CD8-positive, alpha-beta memory T cell (primary cell): Measurements from ENCODE around the gene ZNF483. TPM values are rescaled to one million over a fixed set of nuclear protein-coding genes. Genes with fewer than 3 reads are reported as not detected.
A peak's percentile ranks its signal among the peaks of the same experiment; 100 is the strongest.

ENCODE experiments used
- CTCF ChIA-PET: fragments of 350-600 bp; sonication (Branson Sonifier 250); formaldehyde crosslinking; loops from one replicate; lab custom pipeline; 2021; ENCODE audit warnings: antibody characterized with exemption; lab: Charles Lee
- POLR2A ChIA-PET: fragments of 350-600 bp; sonication (Branson Sonifier 250); formaldehyde crosslinking; loops from one replicate; lab custom pipeline; 2021; ENCODE audit warnings: antibody characterized with exemption; lab: Charles Lee
- DNase-seq, 5 donors: peaks; one replicate each; pipeline versions ENCODE4 v3.0.0 to v3.0.0-alpha.2; 2020 to 2022; ENCODE audit warnings: mixed read lengths in 1 of 5
- H3K27ac ChIP-seq: one replicate; pipeline ENCODE4 v1.7.0; 2013; ENCODE audit warnings: low read depth, mild to moderate bottlenecking, low read length, moderate library complexity
- H3K27me3 ChIP-seq: 2 replicates; pipeline ENCODE4 v1.7.0; 2013; ENCODE audit warnings: low read length, mild to moderate bottlenecking; ENCODE audit not compliant: insufficient read depth, poor library complexity, severe bottlenecking
- H3K36me3 ChIP-seq: 2 replicates; pipeline ENCODE4 v1.7.0; 2013; ENCODE audit warnings: mild to moderate bottlenecking, low read length, moderate library complexity; ENCODE audit not compliant: insufficient read depth
- H3K4me1 ChIP-seq: 2 replicates; pipeline ENCODE4 v1.7.0; 2013; ENCODE audit warnings: mild to moderate bottlenecking, low read length, moderate library complexity; ENCODE audit not compliant: insufficient read depth
- H3K4me3 ChIP-seq: 2 replicates; pipeline ENCODE4 v1.7.0; 2013; ENCODE audit warnings: mild to moderate bottlenecking, low read length
- H3K9me3 ChIP-seq: 2 replicates; pipeline ENCODE4 v1.7.0; 2013; ENCODE audit warnings: mild to moderate bottlenecking, low read length
- H3K27ac Mint-ChIP-seq, 8 donors: one replicate each; pipeline ENCODE4 v1.8.0; 2020 to 2021; ENCODE audit warnings: mixed read lengths in 8 of 8, mild to moderate bottlenecking in 6 of 8, inconsistent platforms in 3 of 8, moderate library complexity in 3 of 8
- H3K27me3 Mint-ChIP-seq, 2 donors: one replicate each; pipeline ENCODE4 v1.8.0; 2020 to 2021; ENCODE audit warnings: mixed read lengths in 2 of 2, mild to moderate bottlenecking in 1 of 2, moderate library complexity in 1 of 2
- H3K36me3 Mint-ChIP-seq, 3 donors: one replicate each; pipeline ENCODE4 v1.8.0; 2020 to 2021; ENCODE audit warnings: mixed read lengths in 3 of 3, inconsistent platforms in 1 of 3, mild to moderate bottlenecking in 1 of 3
- H3K4me1 Mint-ChIP-seq, 3 donors: one replicate each; pipeline ENCODE4 v1.8.0; 2020 to 2021; ENCODE audit warnings: mixed read lengths in 3 of 3, inconsistent platforms in 1 of 3, mild to moderate bottlenecking in 1 of 3
- H3K4me3 Mint-ChIP-seq, 7 donors: one replicate each; pipeline ENCODE4 v1.8.0; 2020 to 2021; ENCODE audit warnings: mixed read lengths in 7 of 7, mild to moderate bottlenecking in 6 of 7, moderate library complexity in 4 of 7, inconsistent platforms in 2 of 7
- H3K9me3 Mint-ChIP-seq, 5 donors: one replicate each; pipeline ENCODE4 v1.8.0; 2020 to 2022; ENCODE audit warnings: mixed read lengths in 5 of 5, mild to moderate bottlenecking in 3 of 5, moderate library complexity in 2 of 5, inconsistent platforms in 1 of 5
- polyA plus RNA-seq: library from polyadenylated mRNA; unstranded; fragments of 300-500 nt; fragmentation: Illumina TruSeq; gene quantifications from one replicate; pipeline ENCODE4 v1.2.3, GENCODE V29; 2021
- total RNA-seq, 2 experiments: library from RNA; stranded (reverse); gene quantifications; one replicate each; pipeline ENCODE4 v1.2.3, GENCODE V29; 2021

ZNF483 gene
- total and polyA plus RNA-seq, 3 experiments from 2014 or later: 2.7 to 5.4 (median 2.8) TPM

- Histone ChIP-seq H3K9me3 (no peaks in the 10 kb centered on the region), H3K27ac (no peak overlapping the region), H3K4me3 (no peak overlapping the region), H3K27me3 (no peaks in the 10 kb centered on the region), H3K4me1 (no peaks in the 10 kb centered on the region), H3K36me3 (no peaks in the 10 kb centered on the region)
- Mint-ChIP-seq H3K36me3 (no peaks in the 10 kb centered on the region), H3K4me3 (no peak overlapping the region), H3K27me3 (peaks cover 3 to 4% of the 10 kb centered on the region in 2 donors), H3K9me3 (no peaks in the 10 kb centered on the region), H3K4me1 (no peaks in the 10 kb centered on the region), H3K27ac (no peak overlapping the region)
- DNase-seq: no peak
- POLR2A ChIA-PET: no interaction called here
- CTCF ChIA-PET: no interaction called here
Observed at GRCh38 chr9:111588846-111589245, 63.9 kb downstream of the ZNF483 start.

- peaks cover 9% of the 10 kb centered on the region for H3K27me3 ChIP-seq
- Mint-ChIP-seq H3K27me3 (peaks cover 39 to 65% of the 10 kb centered on the region in 2 donors), H3K4me3 (peak overlapping the region; percentile 85 to 92 (median 88)), H3K27ac (peak overlapping the region in 1 of 8 donors; percentile 64), H3K9me3 (no peaks in the 10 kb centered on the region), H3K36me3 (no peaks in the 10 kb centered on the region), H3K4me1 (peaks cover 17 to 29% (median 26%) of the 10 kb centered on the region in 3 donors)
- peak overlapping the region; percentile 84 for H3K4me3 ChIP-seq
- no peaks in the 10 kb centered on the region for H3K9me3 ChIP-seq
- H3K4me1 ChIP-seq: peaks cover 18% of the 10 kb centered on the region
- POLR2A ChIA-PET: no interaction called here
- no peaks in the 10 kb centered on the region for H3K36me3 ChIP-seq
- CTCF ChIA-PET: interaction anchor here (0.7 to 1.7 kb wide), 8 partner anchors 10 to 477 kb away, joined by 3 to 8 read pairs (median 4); no protein-coding TSS in a partner anchor
- peak; percentile 29 to 71 (median 48) for DNase-seq
- H3K27ac ChIP-seq: no peak overlapping the region
Observed at GRCh38 chr9:111597852-111598732, 73.1 kb downstream of the ZNF483 start.

- H3K4me1 Mint-ChIP-seq: peaks cover 17 to 29% (median 26%) of the 10 kb centered on the region in 3 donors
- H3K27me3 Mint-ChIP-seq: peaks cover 42 to 65% of the 10 kb centered on the region in 2 donors
- peak overlapping the region; percentile 85 to 92 (median 88) for H3K4me3 Mint-ChIP-seq
- Histone ChIP-seq H3K4me1 (peaks cover 18% of the 10 kb centered on the region), H3K36me3 (no peaks in the 10 kb centered on the region), H3K4me3 (peak overlapping the region; percentile 84), H3K27ac (no peak overlapping the region), H3K27me3 (peaks cover 9% of the 10 kb centered on the region), H3K9me3 (no peaks in the 10 kb centered on the region)
- H3K27ac Mint-ChIP-seq: no peak overlapping the region
- no peaks in the 10 kb centered on the region for H3K36me3 Mint-ChIP-seq
- POLR2A ChIA-PET: interaction anchor here (0.6 kb wide), 1 partner anchor 23 kb away, joined by 4 read pairs; no protein-coding TSS in a partner anchor
- DNase-seq: peak in 1 of 5 donors; percentile 3
- H3K9me3 Mint-ChIP-seq: no peaks in the 10 kb centered on the region
- CTCF ChIA-PET: interaction anchor here (0.7 to 1.7 kb wide), 7 partner anchors 10 to 476 kb away, joined by 3 to 8 read pairs (median 4); no protein-coding TSS in a partner anchor
Observed at GRCh38 chr9:111598733-111599091, 73.7 kb downstream of the ZNF483 start.

- peak within 1 kb of the TSS; percentile 85 to 92 (median 88) for H3K4me3 Mint-ChIP-seq
- Histone ChIP-seq H3K4me1 (peaks cover 18% of the 10 kb centered on the region), H3K4me3 (peak within 1 kb of the TSS; percentile 84), H3K27ac (no peak within 1 kb of the TSS), H3K36me3 (no peaks in the 10 kb centered on the region), H3K27me3 (peaks cover 9% of the 10 kb centered on the region), H3K9me3 (no peaks in the 10 kb centered on the region)
- CTCF ChIA-PET: interaction anchor here (1.4 to 1.7 kb wide), 2 partner anchors 9 to 14 kb away, joined by 3 to 7 read pairs; no protein-coding TSS in a partner anchor
- peaks cover 17 to 29% (median 26%) of the 10 kb centered on the region in 3 donors for H3K4me1 Mint-ChIP-seq
- no peaks in the 10 kb centered on the region for H3K9me3 Mint-ChIP-seq
- no peaks in the 10 kb centered on the region for H3K36me3 Mint-ChIP-seq
- POLR2A ChIA-PET: interaction anchor here (0.6 kb wide), 1 partner anchor 23 kb away, joined by 4 read pairs; no protein-coding TSS in a partner anchor
- peaks cover 43 to 60% of the 10 kb centered on the region in 2 donors for H3K27me3 Mint-ChIP-seq
- H3K27ac Mint-ChIP-seq: peak within 1 kb of the TSS in 1 of 8 donors; percentile 52
- DNase-seq: peak in 1 of 5 donors; percentile 16
Observed at GRCh38 chr9:111599092-111599954, 74.3 kb downstream of the ZNF483 start, which contains the start of gene PTGR1. Gene PTGR1, minus strand, starts transcription at chr9:111599647. Its CDS starts 2,225 bp downstream, at chr9:111597422.

- peak overlapping the region in 1 of 8 donors; percentile 52 for H3K27ac Mint-ChIP-seq
- peaks cover 17 to 29% (median 26%) of the 10 kb centered on the region in 3 donors for H3K4me1 Mint-ChIP-seq
- CTCF ChIA-PET: no interaction called here
- Histone ChIP-seq H3K9me3 (no peaks in the 10 kb centered on the region), H3K4me1 (peaks cover 18% of the 10 kb centered on the region), H3K27me3 (peaks cover 9% of the 10 kb centered on the region), H3K4me3 (no peak overlapping the region), H3K27ac (no peak overlapping the region), H3K36me3 (no peaks in the 10 kb centered on the region)
- H3K36me3 Mint-ChIP-seq: no peaks in the 10 kb centered on the region
- POLR2A ChIA-PET: no interaction called here
- no peaks in the 10 kb centered on the region for H3K9me3 Mint-ChIP-seq
- peak overlapping the region; percentile 52 to 92 (median 86) for H3K4me3 Mint-ChIP-seq
- DNase-seq: no peak
- H3K27me3 Mint-ChIP-seq: peaks cover 43 to 60% of the 10 kb centered on the region in 2 donors
Observed at GRCh38 chr9:111599955-111600343, 75.0 kb downstream of the ZNF483 start.

GRCh38 chr9:111601237-111602018, 76.4 kb downstream of the ZNF483 start:
- H3K27ac Mint-ChIP-seq: no peak overlapping the region
- ChIA-PET CTCF (no interaction called here), POLR2A (no interaction called here)
- no peaks in the 10 kb centered on the region for H3K36me3 Mint-ChIP-seq
- Histone ChIP-seq H3K4me3 (no peak overlapping the region), H3K36me3 (no peaks in the 10 kb centered on the region), H3K9me3 (no peaks in the 10 kb centered on the region), H3K27me3 (peaks cover 9% of the 10 kb centered on the region), H3K4me1 (peaks cover 18% of the 10 kb centered on the region), H3K27ac (no peak overlapping the region)
- no peak for DNase-seq
- peaks cover 17 to 29% (median 26%) of the 10 kb centered on the region in 3 donors for H3K4me1 Mint-ChIP-seq
- peaks cover 43 to 63% of the 10 kb centered on the region in 2 donors for H3K27me3 Mint-ChIP-seq
- H3K9me3 Mint-ChIP-seq: no peaks in the 10 kb centered on the region
- peak overlapping the region in 2 of 7 donors; percentile 4 to 48 for H3K4me3 Mint-ChIP-seq

GRCh38 chr9:111603041-111603440, 78.1 kb downstream of the ZNF483 start:
- H3K4me3 ChIP-seq: no peak overlapping the region
- no peak overlapping the region for H3K4me3 Mint-ChIP-seq
- ChIA-PET CTCF (no interaction called here), POLR2A (no interaction called here)
- no peak for DNase-seq
- no peaks in the 10 kb centered on the region for H3K9me3 ChIP-seq
- no peaks in the 10 kb centered on the region for H3K36me3 ChIP-seq
- peaks cover 36 to 55% of the 10 kb centered on the region in 2 donors for H3K27me3 Mint-ChIP-seq
- H3K9me3 Mint-ChIP-seq: no peaks in the 10 kb centered on the region
- peaks cover 16% of the 10 kb centered on the region for H3K4me1 ChIP-seq
- no peak overlapping the region for H3K27ac Mint-ChIP-seq
- peaks cover 11 to 21% (median 18%) of the 10 kb centered on the region in 3 donors for H3K4me1 Mint-ChIP-seq
- H3K27ac ChIP-seq: no peak overlapping the region
- H3K27me3 ChIP-seq: no peaks in the 10 kb centered on the region
- no peaks in the 10 kb centered on the region for H3K36me3 Mint-ChIP-seq
